HG03064 (cell line): Measurements from ENCODE around the gene PLAC8.
"Not testable (repeated sequence)": the region's sequence is repeated elsewhere in the genome, so short reads cannot be mapped to it uniquely, and the experiment has no call there.

Source experiments
- ATAC-seq: cut with Tn5 transposase; IDR thresholded peaks from one replicate; pipeline ENCODE4 v1.9.1; 2021; ENCODE audit warnings: low read depth; ENCODE audit not compliant: unreplicated experiment

PLAC8 gene

GRCh38 chr4:83112678-83113428 is 1.7 kb downstream of the PLAC8 start:
- ATAC-seq, result no peak

- ATAC-seq, result no peak
These were observed 2.3 kb downstream of the PLAC8 start for GRCh38 chr4:83112231-83112630.

GRCh38 chr4:83111751-83112141 is 2.8 kb downstream of the PLAC8 start:
- ATAC-seq, result not testable (repeated sequence)

GRCh38 chr4:83110970-83111750 is 3.4 kb downstream of the PLAC8 start:
- no peak for ATAC-seq

- ATAC-seq, result peak; percentile 66
These were observed 4.1 kb downstream of the PLAC8 start for GRCh38 chr4:83110223-83110945.

GRCh38 chr4:83109480-83110222 is 4.9 kb downstream of the PLAC8 start:
- ATAC-seq, result peak; percentile 11

GRCh38 chr4:83108101-83108861 is 6.2 kb downstream of the PLAC8 start:
- ATAC-seq, result no peak

- no peak for ATAC-seq
These were observed 6.9 kb downstream of the PLAC8 start for GRCh38 chr4:83107631-83108030.

- no peak for ATAC-seq
These were observed 9.5 kb downstream of the PLAC8 start for GRCh38 chr4:83104991-83105390.

- ATAC-seq, result no peak
These were observed 18.1 kb downstream of the PLAC8 start for GRCh38 chr4:83096397-83096796.

GRCh38 chr4:83093060-83093640 is 21.4 kb downstream of the PLAC8 start:
- no peak for ATAC-seq

- no peak for ATAC-seq
These were observed 24.9 kb downstream of the PLAC8 start for GRCh38 chr4:83089410-83090157.

- ATAC-seq, result not testable (repeated sequence)
These were observed 29.6 kb downstream of the PLAC8 start for GRCh38 chr4:83084956-83085355.

GRCh38 chr4:83083925-83084475 is 30.5 kb downstream of the PLAC8 start:
- ATAC-seq, result no peak

- ATAC-seq, result no peak
These were observed 31.8 kb downstream of the PLAC8 start for GRCh38 chr4:83082777-83083176.

- ATAC-seq, result no peak
These were observed 34.0 kb downstream of the PLAC8 start for GRCh38 chr4:83080561-83080960.

- no peak for ATAC-seq
These were observed 39.0 kb downstream of the PLAC8 start for GRCh38 chr4:83075311-83076095.

- ATAC-seq, result not testable (repeated sequence)
These were observed 39.7 kb downstream of the PLAC8 start for GRCh38 chr4:83074783-83075182.
